Stimulated activated naive B cell treated with anti-CD40 and anti-IgM and Interleukin-4, amounts not matched to agents 10 μg/mL and 1 μg/mL and 100 μg/mL, for 72 hours (primary cell): ENCODE measurements around the gene PHF12.
A peak's percentile ranks its signal among the peaks of the same experiment; 100 is the strongest.

Source experiments
- ATAC-seq, 2 donors: fragments of 150-1000 bp; cut with Tn5 transposase; replicated peaks; 2 replicates each; pipeline ENCODE4 v1.10.0; 2021; ENCODE audit warnings: moderate library complexity in 1 of 2
- DNase-seq: peaks from one replicate; pipeline ENCODE4 v3.0.0; 2021
- H3K27ac Mint-ChIP-seq: one replicate; pipeline ENCODE4 v1.8.0; 2022; ENCODE audit warnings: mild to moderate bottlenecking, mixed read lengths
- H3K27me3 Mint-ChIP-seq, 2 donors: one replicate each; pipeline ENCODE4 v1.8.0; 2022; ENCODE audit warnings: mixed read lengths in 2 of 2
- H3K36me3 Mint-ChIP-seq, 2 donors: one replicate each; pipeline ENCODE4 v1.8.0; 2022; ENCODE audit warnings: mixed read lengths in 2 of 2, mild to moderate bottlenecking in 1 of 2
- H3K4me1 Mint-ChIP-seq, 2 donors: one replicate each; pipeline ENCODE4 v1.8.0; 2022; ENCODE audit warnings: mixed read lengths in 2 of 2, mild to moderate bottlenecking in 1 of 2
- H3K4me3 Mint-ChIP-seq, 2 donors: one replicate each; pipeline ENCODE4 v1.8.0; 2022; ENCODE audit warnings: mild to moderate bottlenecking in 2 of 2, mixed read lengths in 2 of 2, moderate library complexity in 1 of 2
- H3K9me3 Mint-ChIP-seq, 2 donors: one replicate each; pipeline ENCODE4 v1.8.0; 2022; ENCODE audit warnings: mixed read lengths in 2 of 2, mild to moderate bottlenecking in 1 of 2

The PHF12 gene

GRCh38 chr17:28875848-28876550 lies 75.3 kb downstream of the PHF12 start:
- Mint-ChIP-seq H3K36me3 (peaks cover 18 to 31% of the 10 kb centered on the region in 2 donors), H3K9me3 (peaks cover 0 to 1% of the 10 kb centered on the region in 2 donors), H3K4me3 (no peak overlapping the region), H3K4me1 (peaks cover 24 to 37% of the 10 kb centered on the region in 2 donors), H3K27ac (no peak overlapping the region), H3K27me3 (no peaks in the 10 kb centered on the region)
- peak; percentile 25 to 40 for ATAC-seq
- DNase-seq: no peak

GRCh38 chr17:28874750-28875149 lies 76.6 kb downstream of the PHF12 start:
- H3K4me3 Mint-ChIP-seq: no peak overlapping the region
- DNase-seq (no peak), ATAC-seq (no peak)
- no peaks in the 10 kb centered on the region for H3K27me3 Mint-ChIP-seq
- H3K36me3 Mint-ChIP-seq: peaks cover 9 to 24% of the 10 kb centered on the region in 2 donors
- H3K9me3 Mint-ChIP-seq: peaks cover 0 to 1% of the 10 kb centered on the region in 2 donors
- H3K4me1 Mint-ChIP-seq: peaks cover 23 to 40% of the 10 kb centered on the region in 2 donors
- no peak overlapping the region for H3K27ac Mint-ChIP-seq

- Mint-ChIP-seq H3K27me3 (no peaks in the 10 kb centered on the region), H3K27ac (no peak overlapping the region), H3K36me3 (peaks cover 7 to 15% of the 10 kb centered on the region in 2 donors), H3K4me1 (peaks cover 23 to 40% of the 10 kb centered on the region in 2 donors), H3K4me3 (no peak overlapping the region), H3K9me3 (peaks cover 0 to 1% of the 10 kb centered on the region in 2 donors)
- DNase-seq (no peak), ATAC-seq (no peak)
These were observed 77.5 kb downstream of the PHF12 start for GRCh38 chr17:28873839-28874238.

GRCh38 chr17:28871056-28871579 lies 80.2 kb downstream of the PHF12 start:
- Mint-ChIP-seq H3K9me3 (no peaks in the 10 kb centered on the region), H3K27me3 (no peaks in the 10 kb centered on the region), H3K4me3 (peak overlapping the region in 1 of 2 donors; percentile 56), H3K27ac (peak overlapping the region; percentile 97), H3K4me1 (peaks cover 21 to 41% of the 10 kb centered on the region in 2 donors), H3K36me3 (peaks cover 0 to 3% of the 10 kb centered on the region in 2 donors)
- ATAC-seq: peak; percentile 99
- peak; percentile 46 for DNase-seq

GRCh38 chr17:28867276-28867675 lies 84.0 kb downstream of the PHF12 start:
- no peaks in the 10 kb centered on the region for H3K27me3 Mint-ChIP-seq
- DNase-seq (no peak), ATAC-seq (no peak)
- H3K36me3 Mint-ChIP-seq: peaks cover 2 to 12% of the 10 kb centered on the region in 2 donors
- H3K27ac Mint-ChIP-seq: no peak overlapping the region
- no peak overlapping the region for H3K4me3 Mint-ChIP-seq
- H3K4me1 Mint-ChIP-seq: peaks cover 20 to 39% of the 10 kb centered on the region in 2 donors
- no peaks in the 10 kb centered on the region for H3K9me3 Mint-ChIP-seq

- Mint-ChIP-seq H3K27ac (peak overlapping the region; percentile 85), H3K36me3 (peaks cover 5 to 22% of the 10 kb centered on the region in 2 donors), H3K27me3 (no peaks in the 10 kb centered on the region), H3K9me3 (no peaks in the 10 kb centered on the region), H3K4me3 (peak overlapping the region in 1 of 2 donors; percentile 40), H3K4me1 (peaks cover 16 to 27% of the 10 kb centered on the region in 2 donors)
- DNase-seq (no peak), ATAC-seq (peak; percentile 99)
These were observed 85.2 kb downstream of the PHF12 start for GRCh38 chr17:28865946-28866752.

- DNase-seq (no peak), ATAC-seq (peak; percentile 19 to 31)
- no peaks in the 10 kb centered on the region for H3K9me3 Mint-ChIP-seq
- H3K4me3 Mint-ChIP-seq: no peak overlapping the region
- H3K27me3 Mint-ChIP-seq: no peaks in the 10 kb centered on the region
- peaks cover 14 to 23% of the 10 kb centered on the region in 2 donors for H3K4me1 Mint-ChIP-seq
- peaks cover 8 to 26% of the 10 kb centered on the region in 2 donors for H3K36me3 Mint-ChIP-seq
- peak overlapping the region; percentile 85 for H3K27ac Mint-ChIP-seq
These were observed 86.1 kb downstream of the PHF12 start for GRCh38 chr17:28864991-28865849.

GRCh38 chr17:28863953-28864352 lies 87.4 kb downstream of the PHF12 start:
- no peak overlapping the region for H3K27ac Mint-ChIP-seq
- peaks cover 13 to 32% of the 10 kb centered on the region in 2 donors for H3K36me3 Mint-ChIP-seq
- ATAC-seq: no peak
- no peaks in the 10 kb centered on the region for H3K9me3 Mint-ChIP-seq
- H3K27me3 Mint-ChIP-seq: no peaks in the 10 kb centered on the region
- no peak overlapping the region for H3K4me3 Mint-ChIP-seq
- H3K4me1 Mint-ChIP-seq: peaks cover 15 to 29% of the 10 kb centered on the region in 2 donors
- no peak for DNase-seq

- H3K4me1 Mint-ChIP-seq: peaks cover 27 to 38% of the 10 kb centered on the region in 2 donors
- no peak overlapping the region for H3K27ac Mint-ChIP-seq
- no peaks in the 10 kb centered on the region for H3K9me3 Mint-ChIP-seq
- H3K27me3 Mint-ChIP-seq: no peaks in the 10 kb centered on the region
- no peak for ATAC-seq
- no peak for DNase-seq
- H3K4me3 Mint-ChIP-seq: no peak overlapping the region
- peaks cover 26 to 45% of the 10 kb centered on the region in 2 donors for H3K36me3 Mint-ChIP-seq
These were observed 88.8 kb downstream of the PHF12 start for GRCh38 chr17:28862561-28862960.

GRCh38 chr17:28861393-28862203 lies 89.7 kb downstream of the PHF12 start:
- H3K4me3 Mint-ChIP-seq: no peak overlapping the region
- no peak for DNase-seq

GRCh38 chr17:28860363-28860808 lies 90.9 kb downstream of the PHF12 start:
- no peak overlapping the region for H3K4me3 Mint-ChIP-seq
- H3K9me3 Mint-ChIP-seq: no peaks in the 10 kb centered on the region
- peaks cover 39 to 57% of the 10 kb centered on the region in 2 donors for H3K36me3 Mint-ChIP-seq
- no peak overlapping the region for H3K27ac Mint-ChIP-seq
- DNase-seq (no peak), ATAC-seq (no peak)
- peaks cover 24 to 37% of the 10 kb centered on the region in 2 donors for H3K4me1 Mint-ChIP-seq
- H3K27me3 Mint-ChIP-seq: no peaks in the 10 kb centered on the region

More at GRCh38 chr17:28861393-28862203, 89.7 kb downstream of the PHF12 start:
- Mint-ChIP-seq H3K27me3 (no peaks in the 10 kb centered on the region), H3K36me3 (peaks cover 34 to 54% of the 10 kb centered on the region in 2 donors), H3K27ac (peak overlapping the region; percentile 56), H3K9me3 (no peaks in the 10 kb centered on the region), H3K4me1 (peaks cover 30 to 42% of the 10 kb centered on the region in 2 donors)
- ATAC-seq: no peak

- H3K27ac Mint-ChIP-seq: peak overlapping the region; percentile 89
- DNase-seq (no peak), ATAC-seq (no peak)
- H3K4me1 Mint-ChIP-seq: peaks cover 22 to 31% of the 10 kb centered on the region in 2 donors
- no peaks in the 10 kb centered on the region for H3K9me3 Mint-ChIP-seq
- no peaks in the 10 kb centered on the region for H3K27me3 Mint-ChIP-seq
- H3K4me3 Mint-ChIP-seq: no peak overlapping the region
- H3K36me3 Mint-ChIP-seq: peaks cover 39 to 57% of the 10 kb centered on the region in 2 donors
These were observed 92.4 kb downstream of the PHF12 start for GRCh38 chr17:28858801-28859355.
